HEK293 (cell line): ENCODE results near the gene BARD1.

Experiments
- CTCF ChIA-PET: fragments of 350-600 bp; formaldehyde crosslinking; extraction: SDS; loops from one replicate; lab custom pipeline; 2021; ENCODE audit warnings: antibody characterized with exemption; lab: Yijun Ruan, JAX
- POLR2A ChIA-PET: fragments of 300-600 bp; formaldehyde crosslinking; extraction: SDS; loops from one replicate; lab custom pipeline; 2020; ENCODE audit warnings: antibody characterized with exemption, inconsistent platforms; lab: Yijun Ruan, JAX
- H3K27ac ChIP-seq: fragments of 200-500 bp; sonication (Bioruptor generic); 2 replicates; pipeline ENCODE4 v1.5.1; 2014; ENCODE audit warnings: low read depth, low read length, control low read depth, inconsistent platforms; ENCODE audit errors: extremely low read depth
- H3K36me3 ChIP-seq, 2 experiments: fragments of 200-500 bp in 1 of 2; sonication (Bioruptor generic) in 1 of 2; 1 replicate in 1 of 2; 2 replicates in 1 of 2; pipeline ENCODE4 v1.5.1; 2014 to 2017; ENCODE audit warnings: inconsistent platforms in 2 of 2, low read length in 2 of 2; ENCODE audit not compliant: control insufficient read depth in 2 of 2, insufficient read depth in 1 of 2
- H3K4me1 ChIP-seq: fragments of 200-500 bp; sonication (Bioruptor generic); 2 replicates; pipeline ENCODE4 v1.5.1; 2014; ENCODE audit warnings: mild to moderate bottlenecking, low read length, inconsistent platforms; ENCODE audit not compliant: control insufficient read depth, insufficient read depth
- H3K4me3 ChIP-seq: 2 replicates; pipeline ENCODE4 v1.5.1; 2011; ENCODE audit warnings: low read depth, mild to moderate bottlenecking, control low read depth, low read length, moderate library complexity
- H3K9me3 ChIP-seq: fragments of 200-500 bp; sonication (Bioruptor generic); 2 replicates; pipeline ENCODE4 v1.5.1; 2014; ENCODE audit warnings: low read depth, low read length, inconsistent platforms; ENCODE audit not compliant: control insufficient read depth, insufficient read depth
- GLIS2 ChIP-seq: fragments of 450-650 bp; formaldehyde crosslinking; IDR thresholded peaks from 2 replicates; pipeline ENCODE4 v1.5.1; 2016; ENCODE audit warnings: missing biosample characterization, missing genetic modification characterization
- KLF17 ChIP-seq: fragments of 450-650 bp; formaldehyde crosslinking; IDR thresholded peaks from 2 replicates; pipeline ENCODE4 v1.5.1; 2016; ENCODE audit warnings: missing biosample characterization, missing genetic modification characterization
- KLF7 ChIP-seq: fragments of 450-650 bp; formaldehyde crosslinking; IDR thresholded peaks from 2 replicates; pipeline ENCODE4 v1.5.1; 2016; ENCODE audit warnings: missing biosample characterization, missing genetic modification characterization, borderline replicate concordance
- PRDM6 ChIP-seq: fragments of 450-650 bp; formaldehyde crosslinking; IDR thresholded peaks from 2 replicates; pipeline ENCODE4 v1.5.1; 2017; ENCODE audit warnings: missing biosample characterization, missing genetic modification characterization
- SP7 ChIP-seq: fragments of 450-650 bp; formaldehyde crosslinking; IDR thresholded peaks from 2 replicates; pipeline ENCODE4 v1.5.1; 2016; ENCODE audit warnings: missing biosample characterization, missing genetic modification characterization
- ZBTB8A ChIP-seq: fragments of 450-650 bp; formaldehyde crosslinking; IDR thresholded peaks from 2 replicates; pipeline ENCODE4 v1.5.1; 2016; ENCODE audit warnings: missing biosample characterization, missing genetic modification characterization
- ZNF274 ChIP-seq, 2 experiments: fragments of 200-500 bp in 1 of 2; fragments of 450-650 bp in 1 of 2; sonication (Bioruptor generic) in 1 of 2; formaldehyde crosslinking in 1 of 2; IDR thresholded peaks; 2 replicates each; pipeline versions ENCODE4 v1.5.1 to v1.6.1; 2014 to 2016; ENCODE audit warnings: borderline replicate concordance in 1 of 2, inconsistent platforms in 1 of 2, low read length in 1 of 2, missing biosample characterization in 1 of 2, missing genetic modification characterization in 1 of 2
- ZNF37A ChIP-seq: fragments of 450-650 bp; IDR thresholded peaks from 2 replicates; pipeline ENCODE4 v1.5.1; 2018; ENCODE audit warnings: missing biosample characterization, missing genetic modification characterization
- ZNF48 ChIP-seq: fragments of 450-650 bp; formaldehyde crosslinking; IDR thresholded peaks from 2 replicates; pipeline ENCODE4 v1.5.1; 2016; ENCODE audit warnings: missing biosample characterization, missing genetic modification characterization
- ZNF488 ChIP-seq: fragments of 450-650 bp; formaldehyde crosslinking; IDR thresholded peaks from 2 replicates; pipeline ENCODE4 v1.5.1; 2016; ENCODE audit warnings: missing biosample characterization, missing genetic modification characterization
- ZNF510 ChIP-seq: fragments of 450-650 bp; formaldehyde crosslinking; IDR thresholded peaks from 2 replicates; pipeline ENCODE4 v1.5.1; 2018; ENCODE audit warnings: mild to moderate bottlenecking, missing genetic modification characterization, missing biosample characterization; ENCODE audit not compliant: insufficient replicate concordance
- ZNF513 ChIP-seq: fragments of 450-650 bp; IDR thresholded peaks from 2 replicates; pipeline ENCODE4 v1.5.1; 2018; ENCODE audit warnings: missing biosample characterization, missing genetic modification characterization
- ZNF624 ChIP-seq: fragments of 450-650 bp; formaldehyde crosslinking; IDR thresholded peaks from 2 replicates; pipeline ENCODE4 v1.5.1; 2017; ENCODE audit warnings: missing biosample characterization, missing genetic modification characterization
- ZNF704 ChIP-seq: fragments of 450-650 bp; formaldehyde crosslinking; IDR thresholded peaks from 2 replicates; pipeline ENCODE4 v1.5.1; 2016; ENCODE audit warnings: missing biosample characterization, missing genetic modification characterization
- TF ChIP-seq, protein P1 (sequence below): fragments of 450-650 bp; formaldehyde crosslinking; IDR thresholded peaks from 2 replicates; pipeline ENCODE4 v1.5.1; 2017; ENCODE audit warnings: missing biosample characterization, mild to moderate bottlenecking, missing genetic modification characterization, moderate library complexity
- TF ChIP-seq, protein P2 (sequence below): fragments of 450-650 bp; formaldehyde crosslinking; IDR thresholded peaks from 2 replicates; pipeline ENCODE4 v1.5.1; 2016; ENCODE audit warnings: missing biosample characterization, missing genetic modification characterization

The BARD1 gene

DNA sequence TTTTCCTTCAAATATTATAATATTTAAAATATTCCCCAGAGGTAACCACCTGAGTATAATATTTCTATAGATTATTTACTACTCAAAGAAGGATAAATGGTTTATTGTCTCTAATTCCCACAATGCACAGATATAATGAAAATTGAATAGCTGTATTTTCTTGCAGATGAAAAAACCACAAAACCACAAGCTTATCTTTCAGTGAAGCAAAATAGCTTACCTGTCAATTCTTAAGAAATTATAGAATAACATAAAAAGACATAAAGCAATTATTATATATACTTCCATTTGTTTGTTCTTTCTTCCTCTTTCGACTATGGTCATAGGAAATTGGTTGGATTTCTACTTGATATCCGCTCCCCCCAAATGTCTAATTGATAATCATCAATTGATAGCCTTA, 98.8 kb downstream of the BARD1 start:
- POLR2A ChIA-PET, result no interaction called here
- CTCF ChIA-PET, result no interaction called here
- TF ChIP-seq PRDM6 (tag by site-specific recombination) (no peak), ZNF513 (tag by site-specific recombination) (no peak), ZNF624 (tag by site-specific recombination) (no peak), SP7 (tag by site-specific recombination) (no peak), GLIS2 (tag by site-specific recombination) (no peak), ZNF48 (tag by site-specific recombination) (no peak), ZBTB8A (tag by site-specific recombination) (no peak), ZNF274 (IDR thresholded peaks at IDR 0.05; ENCODE audit: low read length) (no peak), ZNF274 (tag by site-specific recombination; IDR thresholded peaks at IDR 0.05; ENCODE audit: borderline replicate concordance) (no peak), ZNF510 (tag by site-specific recombination) (no peak), KLF17 (no peak), ZNF488 (no peak), KLF7 (tag by site-specific recombination) (no peak)
- TF ChIP-seq, protein P1, sequence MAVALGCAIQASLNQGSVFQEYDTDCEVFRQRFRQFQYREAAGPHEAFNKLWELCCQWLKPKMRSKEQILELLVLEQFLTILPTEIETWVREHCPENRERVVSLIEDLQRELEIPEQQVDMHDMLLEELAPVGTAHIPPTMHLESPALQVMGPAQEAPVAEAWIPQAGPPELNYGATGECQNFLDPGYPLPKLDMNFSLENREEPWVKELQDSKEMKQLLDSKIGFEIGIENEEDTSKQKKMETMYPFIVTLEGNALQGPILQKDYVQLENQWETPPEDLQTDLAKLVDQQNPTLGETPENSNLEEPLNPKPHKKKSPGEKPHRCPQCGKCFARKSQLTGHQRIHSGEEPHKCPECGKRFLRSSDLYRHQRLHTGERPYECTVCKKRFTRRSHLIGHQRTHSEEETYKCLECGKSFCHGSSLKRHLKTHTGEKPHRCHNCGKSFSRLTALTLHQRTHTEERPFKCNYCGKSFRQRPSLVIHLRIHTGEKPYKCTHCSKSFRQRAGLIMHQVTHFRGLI (tag by site-specific recombination), result no peak
- TF ChIP-seq, protein P2, sequence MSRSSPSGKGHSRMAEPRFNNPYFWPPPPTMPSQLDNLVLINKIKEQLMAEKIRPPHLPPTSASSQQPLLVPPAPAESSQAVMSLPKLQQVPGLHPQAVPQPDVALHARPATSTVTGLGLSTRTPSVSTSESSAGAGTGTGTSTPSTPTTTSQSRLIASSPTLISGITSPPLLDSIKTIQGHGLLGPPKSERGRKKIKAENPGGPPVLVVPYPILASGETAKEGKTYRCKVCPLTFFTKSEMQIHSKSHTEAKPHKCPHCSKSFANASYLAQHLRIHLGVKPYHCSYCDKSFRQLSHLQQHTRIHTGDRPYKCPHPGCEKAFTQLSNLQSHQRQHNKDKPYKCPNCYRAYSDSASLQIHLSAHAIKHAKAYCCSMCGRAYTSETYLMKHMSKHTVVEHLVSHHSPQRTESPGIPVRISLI (tag by site-specific recombination), result no peak

GRCh38 chr2:214706986-214707385, 102.5 kb downstream of the BARD1 start:
- no peak for TF ChIP-seq ZNF704 (tag by site-specific recombination)
- no peak for TF ChIP-seq ZNF37A (tag by site-specific recombination)
- Histone ChIP-seq H3K9me3 (no peaks in the 10 kb centered on the region), H3K4me1 (no peaks in the 10 kb centered on the region), H3K27ac (no peak overlapping the region), H3K4me3 (no peak overlapping the region), H3K36me3 (no peaks in the 10 kb centered on the region)
- ChIA-PET POLR2A (no interaction called here), CTCF (no interaction called here)

More for the DNA sequence above, 98.8 kb downstream of the BARD1 start:
- Histone ChIP-seq H3K36me3 (no peaks in the 10 kb centered on the region), H3K4me3 (no peak overlapping the region), H3K9me3 (no peaks in the 10 kb centered on the region), H3K4me1 (no peaks in the 10 kb centered on the region), H3K27ac (no peak overlapping the region)
